ENCODE data around the gene PPP1R27. TPM values are rescaled to one million over a fixed set of nuclear protein-coding genes. Genes with fewer than 3 reads are reported as not detected.

Gene PPP1R27
- total RNA-seq, 2 donors from 2014 or later: not detected

GRCh38 chr17:81837641-81838040 lies 2.8 kb upstream of the PPP1R27 start:
- Histone ChIP-seq H3K9me3 (no peaks in the 10 kb centered on the region), H3K9ac (ENCODE audit: low read depth in 2 of 2, low read length in 2 of 2) (no peak overlapping the region), H3K27me3 (no peaks in the 10 kb centered on the region), H3K27ac (no peak overlapping the region), H3K4me1 (no peaks in the 10 kb centered on the region), H3K36me3 (no peaks in the 10 kb centered on the region), H3K4me3 (no peak overlapping the region)
- DNase-seq: no peak
- intact Hi-C loops (cut with DNase I): no loop called here
- no peak for TF ChIP-seq CTCF (IDR thresholded peaks at IDR 0.05)

- DNase-seq: no peak
- Histone ChIP-seq H3K27me3 (no peaks in the 10 kb centered on the region), H3K36me3 (no peaks in the 10 kb centered on the region), H3K4me1 (peaks cover 4% of the 10 kb centered on the region), H3K9me3 (no peaks in the 10 kb centered on the region), H3K4me3 (peak overlapping the region; percentile 69), H3K27ac (peak overlapping the region; percentile 91), H3K9ac (ENCODE audit: low read depth in 2 of 2, low read length in 2 of 2) (peak overlapping the region; percentile 82 to 91)
- intact Hi-C loops (cut with DNase I): no loop called here
- TF ChIP-seq CTCF (IDR thresholded peaks at IDR 0.05): no peak
These were observed 674 bp downstream of the PPP1R27 start for GRCh38 chr17:81833921-81834830.

GRCh38 chr17:81833160-81833920 lies 1.5 kb downstream of the PPP1R27 start, which contains the start of gene MCRIP1:
Gene MCRIP1, minus strand, starts transcription at chr17:81833291. Its CDS starts 8,785 bp downstream, at chr17:81824506.
- Histone ChIP-seq H3K27me3 (no peaks in the 10 kb centered on the region), H3K36me3 (no peaks in the 10 kb centered on the region), H3K4me1 (peaks cover 4% of the 10 kb centered on the region), H3K27ac (peak within 1 kb of the TSS; percentile 92), H3K9ac (ENCODE audit: low read depth in 2 of 2, low read length in 2 of 2) (peak within 1 kb of the TSS; percentile 82 to 91), H3K4me3 (peak within 1 kb of the TSS; percentile 74), H3K9me3 (no peaks in the 10 kb centered on the region)
- intact Hi-C loops (cut with DNase I): no loop called here
- peak; percentile 94 for DNase-seq
- no peak for TF ChIP-seq CTCF (IDR thresholded peaks at IDR 0.05)

GRCh38 chr17:81832608-81833159 lies 2.2 kb downstream of the PPP1R27 start:
- Histone ChIP-seq H3K36me3 (no peaks in the 10 kb centered on the region), H3K27me3 (no peaks in the 10 kb centered on the region), H3K4me1 (peaks cover 4% of the 10 kb centered on the region), H3K4me3 (peak overlapping the region; percentile 74), H3K9ac (ENCODE audit: low read depth in 2 of 2, low read length in 2 of 2) (peak overlapping the region; percentile 62 to 91), H3K9me3 (no peaks in the 10 kb centered on the region), H3K27ac (peak overlapping the region; percentile 92)
- TF ChIP-seq CTCF (IDR thresholded peaks at IDR 0.05): no peak
- intact Hi-C loops (cut with DNase I): no loop called here
- DNase-seq: peak; percentile 40

- H3K27me3 ChIP-seq: no peaks in the 10 kb centered on the region
- DNase-seq: no peak
- H3K9me3 ChIP-seq: no peaks in the 10 kb centered on the region
- no peak for TF ChIP-seq CTCF (IDR thresholded peaks at IDR 0.05)
- H3K27ac ChIP-seq: peak overlapping the region; percentile 92
- peaks cover 4% of the 10 kb centered on the region for H3K4me1 ChIP-seq
- H3K9ac ChIP-seq (ENCODE audit: low read depth in 2 of 2, low read length in 2 of 2): peak overlapping the region; percentile 62 to 91
- intact Hi-C loops (cut with DNase I): no loop called here
- peak overlapping the region; percentile 74 for H3K4me3 ChIP-seq
- H3K36me3 ChIP-seq: no peaks in the 10 kb centered on the region
These were observed 2.8 kb downstream of the PPP1R27 start for GRCh38 chr17:81831957-81832607.

Measured in colonic mucosa (tissue), 4 donors.